Hepatocyte (in vitro differentiated cells): Measurements from ENCODE around the gene POC1A. TPM values are rescaled to one million over a fixed set of nuclear protein-coding genes. Genes with fewer than 3 reads are reported as not detected.

Experiments used
- DNase-seq: peaks from one replicate; pipeline ENCODE4 v3.0.0-alpha.2; 2016; ENCODE audit warnings: low spot score
- H2AFZ ChIP-seq: fragments of 200-600 bp; sonication (generic); 2 replicates; pipeline ENCODE4 v1.6.0; 2016; ENCODE audit warnings: antibody characterized with exemption, mild to moderate bottlenecking
- H3K27ac ChIP-seq: fragments of 200-600 bp; sonication (generic); 2 replicates; pipeline ENCODE4 v1.5.1; 2016; ENCODE audit warnings: mild to moderate bottlenecking
- H3K27me3 ChIP-seq: fragments of 200-600 bp; sonication (generic); 2 replicates; pipeline ENCODE4 v1.6.1; 2016
- H3K36me3 ChIP-seq: fragments of 200-600 bp; sonication (generic); replicated peaks from 2 replicates; pipeline ENCODE4 v1.5.1; 2016; ENCODE audit warnings: low read depth; ENCODE audit not compliant: insufficient read depth
- H3K4me1 ChIP-seq: fragments of 200-600 bp; sonication (generic); 2 replicates; pipeline ENCODE4 v1.5.1; 2016; ENCODE audit warnings: mild to moderate bottlenecking, moderate library complexity; ENCODE audit not compliant: insufficient read depth
- H3K4me2 ChIP-seq: fragments of 200-600 bp; sonication (generic); 2 replicates; pipeline ENCODE4 v1.6.0; 2016
- H3K4me3 ChIP-seq: fragments of 200-600 bp; sonication (generic); 2 replicates; pipeline ENCODE4 v1.5.1; 2016; ENCODE audit warnings: mild to moderate bottlenecking
- H3K79me2 ChIP-seq: fragments of 200-600 bp; sonication (generic); 2 replicates; pipeline ENCODE4 v1.6.0; 2017; ENCODE audit warnings: mild to moderate bottlenecking
- H3K9me2 ChIP-seq: fragments of 200-600 bp; sonication (generic); replicated peaks from 2 replicates; pipeline ENCODE4 v1.6.0; 2017; ENCODE audit warnings: mild to moderate bottlenecking; ENCODE audit not compliant: insufficient read depth
- H3K9me3 ChIP-seq: fragments of 200-600 bp; sonication (generic); 2 replicates; pipeline ENCODE4 v1.5.1; 2016; ENCODE audit warnings: low read depth, mild to moderate bottlenecking
- H4K20me1 ChIP-seq: fragments of 200-600 bp; sonication (generic); 2 replicates; pipeline ENCODE4 v1.6.0; 2016; ENCODE audit warnings: mild to moderate bottlenecking; ENCODE audit not compliant: insufficient read depth, poor library complexity, severe bottlenecking
- CTCF ChIP-seq: fragments of 200-600 bp; sonication (generic); IDR thresholded peaks from 2 replicates; pipeline ENCODE4 v1.5.1; 2016; ENCODE audit warnings: antibody characterized with exemption, mild to moderate bottlenecking; ENCODE audit not compliant: poor library complexity
- EZH2 ChIP-seq: fragments of 200-600 bp; sonication (generic); IDR thresholded peaks from 2 replicates; pipeline ENCODE4 v1.6.1; 2016; ENCODE audit warnings: antibody characterized with exemption, mild to moderate bottlenecking, borderline replicate concordance
- EZH2phosphoT487 ChIP-seq: fragments of 200-600 bp; sonication (generic); IDR thresholded peaks from one replicate; pipeline ENCODE4 v1.6.1; 2018; ENCODE audit warnings: antibody characterized with exemption, mild to moderate bottlenecking, low read depth, moderate library complexity; ENCODE audit not compliant: unreplicated experiment, severe bottlenecking
- WGBS: methylation state at CpG from one replicate; pipeline ENCODE4 v1.1.6; 2016; ENCODE audit warnings: low lambda C conversion rate; ENCODE audit errors: missing lambda C conversion rate; 5-methylcytosine and 5-hydroxymethylcytosine counted together
- polyA plus RNA-seq: library from polyadenylated mRNA; unstranded; fragments of >200 nt; fragmentation: Nextera tagmentation; extraction: Ambion mirVana; gene quantifications from 2 replicates; pipeline ENCODE4 v1.2.1, GENCODE V29; 2016
- total RNA-seq: library from RNA; depleted of rRNA; stranded (reverse); fragments of >200 nt; gene quantifications from 2 replicates; pipeline ENCODE4 v1.2.3, GENCODE V29; 2014

POC1A gene
- total and polyA plus RNA-seq, 2 experiments from 2014 or later: 2.6 to 3.7 TPM

GRCh38 chr3:52174896-52175295, 20.7 kb upstream of the POC1A start:
- 93% methylated on average over 9 of the region's 9 CpGs for WGBS

GRCh38 chr3:52173101-52173500, 18.9 kb upstream of the POC1A start:
- no peaks in the 10 kb centered on the region for H3K79me2 ChIP-seq
- H3K9me2 ChIP-seq: no peaks in the 10 kb centered on the region
- DNase-seq: no peak
- H3K27ac ChIP-seq: no peak overlapping the region
- H3K4me2 ChIP-seq: no peak overlapping the region
- TF ChIP-seq CTCF (no peak), EZH2phosphoT487 (no peak), EZH2 (no peak)
- no peak overlapping the region for H3K4me3 ChIP-seq
- no peaks in the 10 kb centered on the region for H3K27me3 ChIP-seq
- WGBS: 100% methylated on average over 1 of the region's 1 CpG
- no peaks in the 10 kb centered on the region for H3K36me3 ChIP-seq
- H3K4me1 ChIP-seq: peaks cover 6% of the 10 kb centered on the region
- H2AFZ ChIP-seq: no peak overlapping the region
- no peaks in the 10 kb centered on the region for H3K9me3 ChIP-seq
- H4K20me1 ChIP-seq: no peaks in the 10 kb centered on the region

More at GRCh38 chr3:52174896-52175295, 20.7 kb upstream of the POC1A start:
- TF ChIP-seq EZH2phosphoT487 (no peak), CTCF (no peak), EZH2 (no peak)
- H2AFZ ChIP-seq: no peak overlapping the region
- H3K4me2 ChIP-seq: no peak overlapping the region
- H3K9me2 ChIP-seq: no peaks in the 10 kb centered on the region
- no peaks in the 10 kb centered on the region for H3K27me3 ChIP-seq
- no peaks in the 10 kb centered on the region for H4K20me1 ChIP-seq
- H3K36me3 ChIP-seq: no peaks in the 10 kb centered on the region
- no peak for DNase-seq
- H3K79me2 ChIP-seq: no peaks in the 10 kb centered on the region
- H3K4me1 ChIP-seq: peaks cover 6% of the 10 kb centered on the region
- no peak overlapping the region for H3K27ac ChIP-seq
- H3K9me3 ChIP-seq: no peaks in the 10 kb centered on the region
- no peak overlapping the region for H3K4me3 ChIP-seq

- H3K9me3 ChIP-seq: no peaks in the 10 kb centered on the region
Measured at GRCh38 chr3:52172262-52172757, 18.1 kb upstream of the POC1A start.

More at GRCh38 chr3:52172262-52172757, 18.1 kb upstream of the POC1A start:
- Histone ChIP-seq H3K4me2 (no peak overlapping the region), H2AFZ (no peak overlapping the region), H3K9me2 (no peaks in the 10 kb centered on the region), H4K20me1 (no peaks in the 10 kb centered on the region), H3K79me2 (no peaks in the 10 kb centered on the region), H3K4me3 (no peak overlapping the region), H3K4me1 (peaks cover 6% of the 10 kb centered on the region), H3K27me3 (no peaks in the 10 kb centered on the region), H3K27ac (peak overlapping the region; percentile 53), H3K36me3 (no peaks in the 10 kb centered on the region)
- WGBS: 95% methylated on average over 5 of the region's 5 CpGs
- no peak for DNase-seq
- no peak for TF ChIP-seq EZH2phosphoT487
- TF ChIP-seq EZH2: no peak
- TF ChIP-seq CTCF: no peak
